Renal pelvis (tissue), 4 donors: ENCODE results near the gene SUFU. TPM values are rescaled to one million over a fixed set of nuclear protein-coding genes. Genes with fewer than 3 reads are reported as not detected.
"Not testable (repeated sequence)": the region's sequence is repeated elsewhere in the genome, so short reads cannot be mapped to it uniquely, and the experiment has no call there.

Experiments used
- DNase-seq: peaks from one replicate; pipeline ENCODE4 v3.0.0-alpha.2; 2013
- polyA plus RNA-seq, 3 donors: library from polyadenylated mRNA; unstranded; fragments of 120-200 nt; gene quantifications; one replicate each; pipeline ENCODE4 v1.2.1, GENCODE V29; 2013; ENCODE audit not compliant: insufficient read length in 3 of 3

Gene SUFU
- polyA plus RNA-seq, 3 donors: 30.9 to 33.1 (median 31.2) TPM

DNA sequence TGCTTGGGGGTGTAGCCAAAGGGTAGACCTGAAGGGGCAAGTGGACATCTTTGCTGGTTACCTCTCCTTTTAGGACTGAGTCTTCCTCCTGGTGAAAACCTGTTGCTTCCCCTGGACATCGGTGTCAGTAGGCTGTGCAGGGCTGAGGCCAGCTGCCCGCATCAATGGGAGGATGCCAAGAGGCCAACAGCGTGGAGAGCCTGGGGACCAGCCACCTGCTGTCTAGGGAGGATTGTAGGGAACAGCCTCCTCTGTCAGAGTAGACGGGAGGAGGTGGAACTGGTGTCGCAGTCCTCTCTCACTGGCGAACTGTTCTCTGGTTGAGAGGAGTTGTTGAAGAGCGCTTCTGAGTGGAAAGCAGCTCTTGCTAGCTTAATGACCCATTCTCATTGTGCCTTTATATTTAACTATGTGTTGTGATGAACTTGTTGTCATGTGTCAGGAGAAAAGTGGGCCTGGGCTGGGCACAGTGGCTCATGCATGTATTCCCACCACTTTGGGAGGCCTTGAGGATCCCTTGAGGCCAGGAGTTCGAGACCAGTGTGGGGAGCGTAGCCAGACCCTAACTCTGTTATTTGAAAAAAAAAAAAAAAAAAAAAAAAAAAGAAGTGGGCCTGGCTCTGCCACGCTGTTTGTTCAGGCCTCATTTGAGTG is 1.8 kb downstream of the SUFU start:
- DNase-seq: no peak

DNA sequence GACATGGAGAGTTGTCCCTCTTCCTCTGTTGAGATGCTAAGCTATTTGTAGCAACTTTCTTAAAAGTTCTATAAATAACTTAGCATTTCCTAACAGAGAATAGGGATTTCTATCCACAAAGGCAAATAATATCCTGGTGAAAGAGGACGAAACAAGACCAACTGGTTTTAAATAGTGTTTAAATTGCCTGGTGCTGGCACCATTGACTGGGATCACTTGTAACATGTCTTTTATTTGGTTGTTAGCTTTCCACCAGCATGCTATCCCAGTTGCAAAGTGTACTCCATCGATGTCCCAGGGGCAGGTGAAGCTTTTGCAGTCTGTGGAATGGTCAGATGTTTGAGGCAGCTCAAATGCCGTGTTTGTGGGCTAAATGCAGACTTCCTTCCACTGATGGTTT is 3.7 kb downstream of the SUFU start:
- no peak for DNase-seq

DNA sequence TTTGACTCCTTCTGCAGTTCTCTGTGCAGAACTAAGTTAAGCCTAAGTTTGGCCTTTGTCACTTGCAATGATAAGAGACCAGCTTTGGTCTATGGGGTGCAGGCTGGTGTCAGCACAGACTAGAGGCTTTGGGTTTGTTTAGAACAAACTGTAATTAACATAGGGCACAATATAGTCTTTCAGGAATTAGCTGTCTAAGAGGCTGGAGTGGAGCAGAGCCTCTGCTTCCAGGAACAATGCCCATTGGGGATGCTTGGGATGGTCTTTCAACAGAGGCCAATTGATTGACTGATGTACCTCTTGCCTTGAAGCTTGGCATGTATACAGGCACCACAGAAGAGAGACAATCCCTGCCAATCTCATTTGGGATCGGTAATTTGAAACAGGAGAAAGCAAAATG is 4.7 kb downstream of the SUFU start:
- DNase-seq: no peak

DNA sequence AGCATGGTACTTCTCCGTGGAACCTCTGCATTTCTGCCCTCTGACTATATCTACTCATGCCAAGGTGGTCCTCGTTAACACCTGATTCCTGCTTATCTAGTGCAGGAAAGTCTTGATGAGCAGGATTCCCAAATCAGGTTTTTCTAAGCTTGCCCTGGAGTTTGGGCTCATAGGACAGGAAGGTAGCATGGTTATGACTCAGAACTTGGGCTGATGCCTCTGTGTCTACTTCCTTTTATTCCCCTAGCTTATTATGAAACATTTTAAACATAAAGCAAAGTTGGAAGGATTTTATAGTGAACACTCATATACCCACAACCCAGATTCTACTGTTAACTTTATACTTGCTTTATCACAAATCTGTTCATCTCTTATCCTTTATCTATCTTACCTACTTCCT is 5.6 kb downstream of the SUFU start:
- no peak for DNase-seq

DNA sequence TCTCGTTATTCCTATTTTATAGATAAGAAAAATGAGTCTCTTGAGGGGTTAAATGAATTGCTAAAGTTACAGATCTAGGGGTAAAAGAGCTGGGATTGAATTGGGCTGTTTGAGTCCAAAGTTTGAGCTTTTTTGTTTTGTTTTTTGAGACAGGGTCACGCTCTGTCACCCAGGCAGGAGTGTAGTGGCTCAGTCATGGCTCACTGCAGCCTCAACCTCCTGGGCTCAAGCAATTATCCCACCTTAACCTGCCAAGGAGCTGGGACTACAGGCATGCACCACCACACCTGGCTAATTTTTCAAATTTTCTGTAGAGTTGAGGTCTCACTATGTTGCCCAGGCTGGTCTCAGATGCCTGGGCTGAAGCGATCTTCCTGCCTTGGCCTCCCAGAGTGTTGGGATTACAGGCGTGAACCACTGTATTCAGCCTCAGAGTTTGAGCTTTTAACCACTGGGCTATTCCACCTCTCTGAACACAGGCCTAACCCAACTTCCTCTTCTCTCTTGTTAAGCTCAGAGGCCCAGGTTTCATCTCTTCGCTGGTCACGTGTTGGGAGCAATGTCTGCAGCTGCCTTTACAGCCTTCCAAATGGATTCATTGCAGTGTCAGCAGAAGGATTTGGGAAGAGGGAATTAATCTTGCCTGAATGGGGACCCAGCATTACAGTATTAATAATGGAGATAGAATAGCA is 8.0 kb downstream of the SUFU start:
- DNase-seq: no peak

DNA sequence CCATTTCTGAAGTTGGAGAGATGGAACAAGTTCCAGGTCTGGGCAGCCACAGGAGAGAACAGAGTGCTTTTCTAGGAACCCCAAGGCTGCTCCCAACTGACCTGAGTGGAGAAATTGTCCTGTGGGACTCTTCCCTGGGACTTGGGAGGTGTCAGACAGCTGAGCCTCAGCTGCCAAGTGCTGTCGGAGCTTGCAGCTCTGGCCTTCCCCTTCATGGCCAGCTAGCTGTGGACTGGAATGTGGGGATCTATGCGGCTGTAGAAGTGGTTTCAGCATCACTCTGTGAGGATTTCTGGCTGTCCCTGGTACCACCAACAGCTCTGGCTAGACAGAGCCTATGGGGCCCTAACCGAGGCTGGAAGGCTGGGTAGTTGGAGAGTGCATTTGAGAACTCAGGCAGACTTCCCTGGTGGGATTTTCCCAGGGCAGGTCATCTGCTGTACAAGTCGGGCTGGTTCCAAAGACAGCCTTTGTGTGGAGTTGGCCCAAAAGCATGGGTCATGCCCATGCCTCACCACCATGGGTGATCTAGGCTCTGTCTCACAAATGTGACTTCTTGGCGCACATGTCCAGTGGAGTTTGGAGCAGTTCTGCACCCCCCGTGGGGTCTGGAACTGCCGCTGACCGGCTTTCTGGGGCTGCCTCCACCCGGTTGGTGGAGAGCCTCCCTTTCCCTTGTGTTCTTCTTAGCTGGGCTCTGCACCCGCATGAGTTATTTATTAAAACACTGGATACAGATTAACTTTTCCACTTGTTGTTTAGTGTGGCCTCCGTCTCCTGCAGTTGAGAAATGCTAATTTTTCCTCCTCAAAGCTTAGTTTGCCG is 10.9 kb downstream of the SUFU start:
- DNase-seq: peak; percentile 42

DNA sequence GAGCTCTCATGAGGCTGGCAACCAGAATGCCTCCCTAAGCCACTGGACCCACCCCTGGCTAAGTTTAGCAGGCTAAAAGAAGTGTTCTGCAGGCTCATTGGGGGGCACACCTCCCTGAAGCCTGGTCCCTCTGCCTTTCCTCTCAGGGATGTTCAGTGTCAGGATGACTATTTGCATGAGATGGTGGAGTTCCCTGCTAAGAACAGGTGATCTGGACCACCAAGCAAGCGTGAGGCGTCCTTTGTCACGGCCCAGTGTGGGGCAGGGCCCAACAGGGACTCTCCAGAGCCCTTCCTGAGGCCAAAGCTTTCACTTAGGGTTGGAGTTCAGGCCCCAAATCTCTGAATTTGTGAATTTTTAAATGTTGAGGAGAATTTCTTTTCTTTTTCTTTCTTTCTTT is 12.0 kb downstream of the SUFU start:
- no peak for DNase-seq

DNA sequence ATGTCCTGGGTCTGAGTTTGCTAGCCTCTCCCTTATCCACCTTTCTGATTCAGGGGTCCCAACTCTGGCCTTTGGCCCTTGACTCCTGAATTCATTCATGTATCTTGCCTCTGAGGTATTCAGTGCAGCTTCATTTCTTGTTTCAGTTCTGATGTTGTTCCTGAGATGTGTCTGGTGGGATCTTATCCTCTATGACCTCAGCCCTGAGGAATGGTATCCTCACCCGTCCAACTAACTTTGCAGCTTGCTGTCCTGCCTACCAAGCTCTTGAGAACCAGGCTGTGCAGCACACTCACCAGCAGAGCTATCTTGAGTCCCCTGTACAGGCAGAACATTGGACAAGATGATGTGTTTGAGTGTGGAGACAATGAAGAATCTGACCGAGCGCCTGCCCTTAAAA is 13.8 kb downstream of the SUFU start:
- DNase-seq: no peak

DNA sequence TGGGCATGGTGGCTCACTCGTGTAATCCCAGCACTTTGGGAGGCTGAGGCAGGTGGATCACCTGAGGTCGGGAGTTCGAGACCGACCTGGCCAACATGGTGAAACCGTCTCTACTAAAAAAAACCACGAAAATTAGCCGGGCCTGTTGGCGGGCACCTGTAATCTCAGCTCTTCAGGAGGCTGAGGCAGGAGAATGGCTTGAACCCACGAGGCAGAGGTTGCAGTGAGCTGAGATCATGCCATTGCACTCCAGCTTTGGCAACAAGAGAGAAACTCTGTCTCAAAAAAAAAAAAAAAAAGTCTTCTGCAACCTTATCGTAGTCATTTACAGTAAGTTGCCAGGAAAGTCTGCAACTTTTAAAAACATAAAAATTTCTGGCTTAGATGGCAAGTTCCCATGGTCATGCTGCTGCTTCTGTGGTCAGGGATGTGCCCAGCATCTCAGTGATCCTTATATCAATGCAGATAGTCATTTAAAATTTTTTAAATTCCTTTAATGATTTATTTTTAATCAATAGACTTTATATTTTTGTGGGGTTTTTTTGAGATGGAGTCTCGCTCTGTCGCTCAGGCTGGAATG is 15.6 kb downstream of the SUFU start:
- DNase-seq: no peak

DNA sequence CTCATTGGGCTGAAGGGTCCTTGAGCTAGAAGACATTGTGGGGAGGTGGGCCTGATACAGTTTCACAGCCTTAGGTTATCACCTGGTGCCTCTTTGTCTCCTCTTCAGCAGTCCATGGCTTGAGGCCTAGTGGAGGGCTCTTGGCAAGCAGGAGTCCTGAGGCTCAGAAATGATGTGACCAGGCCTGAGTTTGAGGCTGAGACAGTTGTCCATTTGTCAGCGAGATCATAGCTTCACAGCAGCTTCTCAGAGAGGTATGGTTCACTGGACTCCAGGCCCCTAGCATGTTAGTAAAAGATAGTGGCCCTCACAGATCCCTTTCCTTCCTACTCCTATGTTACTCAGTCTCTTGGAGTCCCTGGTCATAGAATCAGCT is 19.1 kb downstream of the SUFU start:
- DNase-seq: no peak

DNA sequence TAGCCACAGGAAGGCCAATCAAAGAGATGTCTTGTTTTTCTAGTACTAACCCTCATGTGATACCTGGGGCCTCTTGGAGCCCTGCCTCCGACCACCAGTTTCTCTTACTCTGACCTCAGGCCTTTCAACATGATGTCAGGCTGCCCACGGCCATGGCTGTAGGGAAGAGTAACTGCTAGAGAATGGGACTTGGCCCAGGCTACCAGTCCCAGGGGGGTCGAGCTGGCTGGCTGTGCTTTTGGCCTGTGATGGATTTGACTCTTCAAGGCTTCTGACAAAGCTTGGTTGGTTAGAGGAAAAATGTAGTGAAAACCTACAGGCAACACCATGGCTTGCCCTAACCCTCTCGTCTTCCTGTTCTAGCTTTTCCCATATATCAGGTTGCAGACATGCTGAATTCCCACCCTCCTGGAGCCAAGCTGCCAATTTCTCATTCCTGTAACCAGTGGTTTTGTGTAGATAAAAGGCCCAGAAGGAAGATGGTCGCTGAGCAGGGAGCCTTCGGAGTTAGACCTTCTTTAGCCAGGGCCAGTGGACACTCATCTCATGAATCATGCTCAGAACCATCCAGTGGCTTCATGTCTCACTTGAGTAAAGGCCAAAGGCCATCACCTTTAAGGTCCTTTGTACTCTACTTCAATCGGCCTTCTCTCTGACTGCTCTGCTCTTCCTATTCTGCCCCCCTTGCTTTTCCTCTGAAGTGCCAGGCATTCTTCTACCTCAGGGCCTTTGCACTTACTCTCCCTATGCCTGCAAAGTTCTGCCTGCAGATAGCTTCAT is 19.7 kb downstream of the SUFU start:
- no peak for DNase-seq

DNA sequence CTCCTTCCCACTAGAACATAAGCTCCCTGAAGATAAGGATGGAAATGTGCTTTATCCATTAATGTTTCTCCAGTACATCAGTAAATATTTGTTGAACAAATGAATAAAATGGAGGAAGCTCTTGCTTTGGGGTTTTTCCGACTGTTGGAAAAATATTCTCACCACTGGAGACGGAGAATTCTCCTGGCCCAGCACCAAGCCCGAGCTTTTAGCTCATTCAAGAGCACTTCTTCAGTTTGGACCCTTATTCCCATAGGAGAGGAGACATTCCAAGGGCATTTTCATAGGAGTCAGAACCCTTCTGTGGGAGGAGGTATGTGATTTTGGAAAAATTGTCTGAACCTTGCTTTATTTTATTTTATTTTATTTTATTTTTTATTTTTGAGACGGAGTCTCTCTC is 21.0 kb downstream of the SUFU start:
- no peak for DNase-seq

DNA sequence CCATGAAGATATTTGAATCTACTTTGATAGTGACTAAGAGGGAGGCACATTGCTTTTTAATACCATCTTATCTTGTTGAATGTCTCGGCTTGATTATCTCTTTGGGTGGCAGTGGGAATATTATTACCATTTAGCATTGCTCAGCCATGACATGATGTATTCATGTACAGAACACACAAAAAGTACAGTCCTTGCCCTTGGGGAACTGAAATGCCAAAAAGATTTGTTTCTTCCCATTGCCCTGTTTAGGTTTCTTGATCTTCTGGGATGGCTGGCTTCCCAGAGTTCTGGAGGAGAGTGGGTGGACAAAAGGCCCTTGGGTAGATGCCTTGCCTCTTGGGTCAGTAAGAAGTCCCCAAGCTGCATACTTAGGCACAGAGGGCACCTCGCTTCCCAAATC is 23.8 kb downstream of the SUFU start:
- DNase-seq: no peak

DNA sequence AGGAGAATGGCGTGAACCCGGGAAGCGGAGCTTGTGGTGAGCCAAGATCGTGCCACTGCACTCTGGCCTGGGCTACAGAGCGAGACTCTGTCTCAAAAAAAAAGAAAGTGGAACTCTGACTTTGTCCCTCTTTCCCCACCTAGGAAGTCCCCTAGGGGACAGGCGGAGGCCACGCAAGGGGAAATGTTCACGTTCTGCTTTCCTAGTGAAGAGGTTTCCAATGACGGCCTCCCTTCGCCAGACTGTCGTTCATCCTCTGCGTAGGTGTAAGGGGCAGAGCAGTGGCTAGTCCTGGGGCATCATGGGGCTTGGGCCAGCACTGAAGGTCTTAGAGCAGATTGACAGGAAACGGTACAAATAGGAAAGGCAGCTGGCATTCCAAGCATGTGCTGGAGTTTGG is 30.6 kb downstream of the SUFU start:
- no peak for DNase-seq

DNA sequence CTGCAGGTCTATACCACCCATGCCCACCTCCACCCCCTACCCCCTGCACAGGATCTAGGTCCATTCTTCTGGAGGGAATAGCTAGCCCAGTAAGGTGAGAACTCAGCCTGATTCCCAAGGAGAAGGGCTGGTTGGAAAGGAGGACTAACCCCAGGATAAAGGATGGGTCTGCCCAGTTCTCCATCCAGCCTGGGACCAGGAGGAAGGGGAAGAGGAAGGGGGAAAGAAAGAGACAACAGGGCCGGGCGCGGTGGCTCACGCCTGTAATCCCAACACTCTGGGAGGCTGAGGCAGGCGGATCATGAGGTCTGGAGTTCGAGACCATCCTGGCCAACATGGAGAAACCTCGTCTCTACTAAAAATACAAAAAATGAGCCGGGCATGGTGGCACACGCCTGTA is 31.2 kb downstream of the SUFU start:
- not testable (repeated sequence) for DNase-seq

DNA sequence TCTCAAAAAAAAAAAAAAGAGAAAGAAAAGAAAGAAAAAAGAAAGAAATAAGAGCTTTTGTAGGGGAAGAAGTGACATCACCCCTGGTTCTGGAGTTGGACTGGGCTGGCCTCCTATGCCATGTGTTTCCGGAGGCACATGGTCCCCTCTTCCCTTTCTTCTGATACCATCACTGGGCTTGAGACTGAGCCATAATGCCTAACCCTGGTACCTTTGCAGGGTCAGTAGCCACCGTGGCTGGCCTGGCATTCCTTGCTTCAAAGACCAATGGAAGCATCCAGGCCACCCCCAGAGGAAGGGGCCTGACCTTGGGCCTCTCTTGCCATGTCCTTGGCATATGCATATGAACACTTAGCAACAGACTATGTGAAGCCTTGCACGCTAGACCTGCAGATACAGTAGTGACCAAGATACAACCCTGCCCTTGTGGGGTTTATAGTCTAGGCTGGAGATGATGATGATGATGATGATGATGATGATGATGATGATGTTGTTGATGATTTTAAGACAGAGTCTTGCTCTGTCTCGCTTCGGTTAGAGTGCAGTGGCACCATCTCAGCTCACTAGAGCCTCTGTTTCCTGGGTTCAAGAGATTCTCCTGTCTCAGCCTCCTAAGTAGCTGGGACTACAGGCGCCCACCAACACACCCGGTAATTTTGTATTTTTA is 31.8 kb downstream of the SUFU start:
- no peak for DNase-seq

DNA sequence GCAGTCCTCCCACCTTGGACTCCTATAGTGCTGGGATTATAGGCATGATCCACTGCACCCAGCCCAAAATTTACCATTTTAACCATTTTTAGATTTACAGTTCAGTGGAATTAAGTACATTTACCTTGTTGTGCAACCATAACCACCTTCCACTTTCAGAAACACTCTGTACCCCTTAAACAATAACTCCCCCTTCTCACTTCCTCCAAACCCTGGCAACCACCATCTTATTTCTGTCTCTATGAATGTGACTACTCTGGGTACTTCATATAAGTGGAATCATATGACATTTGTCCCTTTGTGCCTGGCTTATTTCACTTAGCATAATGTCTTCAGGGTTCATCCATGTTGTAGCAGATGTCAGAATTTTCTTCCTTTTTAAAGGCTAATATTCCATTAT is 33.6 kb downstream of the SUFU start:
- DNase-seq: no peak

DNA sequence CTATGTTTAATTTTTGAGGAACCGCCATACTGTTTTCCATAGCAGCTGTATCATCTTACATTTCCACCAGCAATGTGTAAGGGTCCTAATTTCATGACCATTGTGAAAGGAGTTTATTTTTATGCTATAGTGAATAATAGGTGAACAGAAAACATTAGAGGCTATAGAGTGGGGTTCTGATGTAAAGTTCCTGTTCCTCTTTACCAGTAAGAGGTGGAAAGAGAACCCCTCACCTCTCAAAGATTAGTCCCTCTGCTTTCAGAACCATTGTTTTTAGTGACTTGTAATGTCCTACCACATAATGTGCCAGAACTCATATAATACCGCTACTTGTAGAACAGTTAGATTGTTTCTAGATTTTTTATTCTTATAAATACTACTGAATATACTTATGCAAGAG is 34.2 kb downstream of the SUFU start:
- DNase-seq: no peak

DNA sequence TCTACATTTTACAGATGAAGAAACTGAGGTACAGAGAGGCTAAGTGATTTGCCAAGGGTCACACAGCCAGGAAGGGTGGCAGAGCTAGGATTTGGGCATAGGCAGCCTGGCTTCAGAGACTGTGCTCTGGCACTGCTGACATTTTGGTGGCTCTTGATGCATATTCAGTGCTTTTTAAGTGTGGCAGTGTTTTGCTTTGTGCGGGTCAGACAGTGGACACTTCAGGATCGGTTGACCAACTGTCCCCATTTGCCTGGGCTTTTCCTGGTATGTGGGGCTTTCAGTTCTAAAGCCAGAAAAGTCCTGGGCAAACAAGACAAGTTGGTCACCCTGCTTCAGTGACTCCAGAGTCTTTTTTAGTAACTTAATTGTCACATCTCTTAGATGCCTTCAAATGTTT is 35.0 kb downstream of the SUFU start:
- no peak for DNase-seq

DNA sequence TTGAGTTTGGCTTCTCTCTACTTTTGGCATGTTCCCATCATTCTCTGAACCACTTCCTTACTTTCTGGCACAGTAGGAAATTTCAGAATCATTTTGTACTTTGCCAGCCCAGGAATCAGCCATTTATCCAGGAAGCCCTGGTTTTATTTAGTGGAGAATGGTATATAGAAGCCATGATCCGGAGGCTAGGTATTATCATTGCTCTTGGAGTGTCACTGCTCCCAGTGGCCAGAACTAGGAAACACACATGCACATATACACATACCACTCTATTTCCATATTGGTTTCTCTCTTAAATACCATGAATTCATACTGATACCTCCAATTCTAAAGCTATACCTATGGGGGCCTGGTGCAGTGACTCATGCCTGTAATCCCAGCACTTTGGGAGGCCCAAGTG is 36.3 kb downstream of the SUFU start:
- no peak for DNase-seq

DNA sequence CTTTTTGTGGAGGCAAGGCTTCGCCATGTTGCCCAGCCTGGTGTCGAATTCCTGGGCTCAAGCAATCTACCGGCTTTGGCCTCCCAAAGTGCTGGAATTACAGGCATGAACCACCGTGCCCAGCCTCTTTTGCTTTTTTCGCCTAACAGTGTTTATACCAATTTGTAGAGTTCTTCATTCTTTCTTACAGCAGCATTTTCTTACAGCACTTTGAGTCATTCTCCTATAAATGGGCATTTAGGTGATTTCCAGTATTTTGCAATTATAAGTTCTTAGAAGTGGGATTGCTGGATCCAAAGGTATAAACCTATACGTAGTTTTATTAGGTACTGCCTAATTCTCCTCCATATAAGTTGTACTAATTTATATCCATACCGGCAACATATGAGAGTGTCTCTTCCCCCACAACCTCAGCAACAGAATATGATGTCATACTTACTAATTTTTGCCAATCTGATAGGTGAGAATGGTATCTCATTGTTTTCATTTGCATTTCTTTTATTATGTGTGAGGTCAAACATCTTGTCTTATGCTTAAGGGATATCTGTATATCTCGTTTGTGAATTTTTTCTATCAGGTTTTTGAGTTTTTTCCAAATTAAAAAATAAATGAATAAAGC is 39.1 kb downstream of the SUFU start:
- no peak for DNase-seq
